ENCODE results near the gene MTX2.

The MTX2 gene

GRCh38 chr2:176383100-176383499, 113.9 kb downstream of the MTX2 start:
- no peak for DNase-seq

DNA sequence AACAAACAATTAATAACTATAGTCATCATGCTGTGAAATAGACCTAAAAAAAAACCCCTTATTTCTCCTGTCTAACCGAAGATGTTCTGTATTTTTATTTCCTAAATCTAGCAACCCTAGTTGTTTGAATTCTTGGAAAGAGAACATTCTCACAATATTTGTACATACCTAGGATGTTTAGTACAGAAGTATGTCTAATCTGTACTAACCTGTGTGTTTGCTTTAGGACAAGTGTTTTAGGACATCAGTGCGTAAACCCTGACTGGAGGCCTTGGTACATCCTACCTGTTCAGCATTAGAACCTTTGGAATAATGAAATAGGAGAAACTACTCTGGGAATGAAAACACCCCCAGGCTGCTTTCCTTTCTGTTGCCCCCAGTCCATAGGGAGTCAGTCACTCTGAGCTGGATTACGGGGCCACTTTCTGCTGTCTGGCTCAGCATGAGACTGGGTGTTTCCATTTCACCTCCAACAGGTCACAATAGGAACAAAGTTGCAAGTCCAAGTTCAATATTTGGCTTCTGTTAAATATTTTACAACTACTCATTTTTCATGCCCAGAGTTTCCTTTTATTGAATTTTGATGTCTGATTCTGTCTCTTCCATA, 114.7 kb downstream of the MTX2 start:
- DNase-seq: no peak

- no peak for DNase-seq
These were observed 116.0 kb downstream of the MTX2 start for GRCh38 chr2:176385219-176385759.

DNA sequence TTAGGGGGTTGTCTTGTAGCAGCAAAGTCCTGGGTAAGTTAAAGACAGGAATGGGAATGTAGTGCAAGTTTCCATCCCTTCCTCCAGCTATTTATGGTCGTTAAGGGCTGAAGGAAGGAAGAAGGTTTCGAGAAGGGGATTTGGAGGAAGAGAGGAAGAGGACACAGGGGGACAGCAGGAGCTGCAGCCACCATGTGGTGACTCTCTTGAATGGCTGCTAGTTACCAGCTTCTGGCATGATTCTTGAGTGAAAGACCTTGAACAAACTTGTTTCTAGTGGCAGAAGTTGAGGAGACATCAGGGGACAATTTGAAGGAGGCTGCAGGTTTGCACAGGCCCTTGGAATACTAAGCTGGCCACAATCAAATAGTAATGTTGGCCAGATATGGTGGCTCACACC, 116.6 kb downstream of the MTX2 start:
- DNase-seq: no peak

All from NCI-H345 (cell line).